ENCODE data around the gene LGALS3BP. TPM values are rescaled to one million over a fixed set of nuclear protein-coding genes. Genes with fewer than 3 reads are reported as not detected.

LGALS3BP gene
- total and polyA plus RNA-seq, 2 of the 4 experiments (the other 2 are of a cell fraction) = 33.7 to 273 TPM

- H3K4me3 ChIP-seq (ENCODE audit: insufficient read depth, low read depth, low read length) = no peak overlapping the region
- H2BK5ac ChIP-seq (ENCODE audit: low read depth, low read length, poor library complexity, severe bottlenecking) = no peak overlapping the region
- no peak overlapping the region for H2AFZ ChIP-seq (replicated peaks; ENCODE audit: low read length, poor library complexity)
- POLR2A ChIA-PET (ENCODE audit: unreplicated experiment) = interaction anchor here (0.6 kb wide), 1 partner anchor 11 kb away, joined by 4 read pairs; no protein-coding TSS in a partner anchor
- in situ Hi-C loops (cut with MboI; ENCODE audit: low sequenced_read_pairs) (no loop called here), intact Hi-C loops (cut with micrococcal nuclease) (no loop called here), dilution Hi-C loops (cut with HindIII; ENCODE audit: low sequenced_read_pairs, unreplicated experiment) (no loop called here)
- H3K14ac ChIP-seq (replicated peaks; ENCODE audit: low read depth, low read length) = no peak overlapping the region
- no peaks in the 10 kb centered on the region for H3K36me3 ChIP-seq (ENCODE audit: control insufficient read depth, insufficient read depth, low read length)
- H3K23ac ChIP-seq (ENCODE audit: low read depth, low read length) = no peak overlapping the region
- no peak overlapping the region for H3K4ac ChIP-seq (ENCODE audit: low read depth, low read length)
- DNase-seq (no peak), ATAC-seq (ENCODE audit: low read depth) (no peak)
- H4K20me1 ChIP-seq (ENCODE audit: insufficient read depth, low read length) = no peaks in the 10 kb centered on the region
- no peak overlapping the region for H3K4me2 ChIP-seq (ENCODE audit: low read depth, low read length)
- no peak overlapping the region for H4K5ac ChIP-seq (ENCODE audit: low read depth, low read length)
- TF ChIP-seq BHLHE40 (IDR thresholded peaks at IDR 0.05; ENCODE audit: low read depth, low read length) = no peak
- TF ChIP-seq SMC3 (IDR thresholded peaks at IDR 0.05; ENCODE audit: low read depth, low read length) = no peak
- TF ChIP-seq RCOR1 (IDR thresholded peaks at IDR 0.05; ENCODE audit: insufficient replicate concordance, low read length) = no peak
- TF ChIP-seq, protein P1, sequence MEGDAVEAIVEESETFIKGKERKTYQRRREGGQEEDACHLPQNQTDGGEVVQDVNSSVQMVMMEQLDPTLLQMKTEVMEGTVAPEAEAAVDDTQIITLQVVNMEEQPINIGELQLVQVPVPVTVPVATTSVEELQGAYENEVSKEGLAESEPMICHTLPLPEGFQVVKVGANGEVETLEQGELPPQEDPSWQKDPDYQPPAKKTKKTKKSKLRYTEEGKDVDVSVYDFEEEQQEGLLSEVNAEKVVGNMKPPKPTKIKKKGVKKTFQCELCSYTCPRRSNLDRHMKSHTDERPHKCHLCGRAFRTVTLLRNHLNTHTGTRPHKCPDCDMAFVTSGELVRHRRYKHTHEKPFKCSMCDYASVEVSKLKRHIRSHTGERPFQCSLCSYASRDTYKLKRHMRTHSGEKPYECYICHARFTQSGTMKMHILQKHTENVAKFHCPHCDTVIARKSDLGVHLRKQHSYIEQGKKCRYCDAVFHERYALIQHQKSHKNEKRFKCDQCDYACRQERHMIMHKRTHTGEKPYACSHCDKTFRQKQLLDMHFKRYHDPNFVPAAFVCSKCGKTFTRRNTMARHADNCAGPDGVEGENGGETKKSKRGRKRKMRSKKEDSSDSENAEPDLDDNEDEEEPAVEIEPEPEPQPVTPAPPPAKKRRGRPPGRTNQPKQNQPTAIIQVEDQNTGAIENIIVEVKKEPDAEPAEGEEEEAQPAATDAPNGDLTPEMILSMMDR (conservative IDR thresholded peaks at IDR 0.05; ENCODE audit: low read depth, low read length) = no peak
- no peak for TF ChIP-seq NFE2L2 (IDR thresholded peaks at IDR 0.05; ENCODE audit: low read depth, low read length)
- TF ChIP-seq CEBPB (IDR thresholded peaks at IDR 0.05; ENCODE audit: low read depth, low read length) = no peak
- TF ChIP-seq MXI1 (IDR thresholded peaks at IDR 0.05; ENCODE audit: borderline replicate concordance, low read depth, low read length) = no peak
- no peak for TF ChIP-seq POLR2A (IDR thresholded peaks at IDR 0.05; ENCODE audit: low read depth, low read length)
- no peak for TF ChIP-seq MAFK (IDR thresholded peaks at IDR 0.05; ENCODE audit: low read depth, low read length)
- TF ChIP-seq, protein P2, sequence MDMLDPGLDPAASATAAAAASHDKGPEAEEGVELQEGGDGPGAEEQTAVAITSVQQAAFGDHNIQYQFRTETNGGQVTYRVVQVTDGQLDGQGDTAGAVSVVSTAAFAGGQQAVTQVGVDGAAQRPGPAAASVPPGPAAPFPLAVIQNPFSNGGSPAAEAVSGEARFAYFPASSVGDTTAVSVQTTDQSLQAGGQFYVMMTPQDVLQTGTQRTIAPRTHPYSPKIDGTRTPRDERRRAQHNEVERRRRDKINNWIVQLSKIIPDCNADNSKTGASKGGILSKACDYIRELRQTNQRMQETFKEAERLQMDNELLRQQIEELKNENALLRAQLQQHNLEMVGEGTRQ (IDR thresholded peaks at IDR 0.05; ENCODE audit: low read depth, low read length) = no peak
- no peak for TF ChIP-seq RAD21 (IDR thresholded peaks at IDR 0.05; ENCODE audit: low read length)
- no peak for TF ChIP-seq MAZ (IDR thresholded peaks at IDR 0.05; ENCODE audit: borderline replicate concordance, low read depth, low read length)
- no peak for TF ChIP-seq RFX5 (IDR thresholded peaks at IDR 0.05; ENCODE audit: low read depth, low read length)
- no peak for TF ChIP-seq FOS (IDR thresholded peaks at IDR 0.05; ENCODE audit: low read depth, low read length)
- TF ChIP-seq, protein P3, sequence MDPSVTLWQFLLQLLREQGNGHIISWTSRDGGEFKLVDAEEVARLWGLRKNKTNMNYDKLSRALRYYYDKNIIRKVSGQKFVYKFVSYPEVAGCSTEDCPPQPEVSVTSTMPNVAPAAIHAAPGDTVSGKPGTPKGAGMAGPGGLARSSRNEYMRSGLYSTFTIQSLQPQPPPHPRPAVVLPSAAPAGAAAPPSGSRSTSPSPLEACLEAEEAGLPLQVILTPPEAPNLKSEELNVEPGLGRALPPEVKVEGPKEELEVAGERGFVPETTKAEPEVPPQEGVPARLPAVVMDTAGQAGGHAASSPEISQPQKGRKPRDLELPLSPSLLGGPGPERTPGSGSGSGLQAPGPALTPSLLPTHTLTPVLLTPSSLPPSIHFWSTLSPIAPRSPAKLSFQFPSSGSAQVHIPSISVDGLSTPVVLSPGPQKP (IDR thresholded peaks at IDR 0.05; ENCODE audit: borderline replicate concordance, low read depth, low read length) = no peak
- no peak for TF ChIP-seq CHD1 (IDR thresholded peaks at IDR 0.05; ENCODE audit: low read depth, low read length)
- no peak overlapping the region for H3K27ac ChIP-seq (ENCODE audit: insufficient read depth, low read length)
- CTCF ChIA-PET = no interaction called here
- no TSS peak for BruUV-seq (replicated peaks)
- no peaks in the 10 kb centered on the region for H3K9me1 ChIP-seq (ENCODE audit: insufficient read depth, low read length)
- no peak overlapping the region for H2BK20ac ChIP-seq (ENCODE audit: low read depth, low read length)
- no peaks in the 10 kb centered on the region for H3K79me1 ChIP-seq (ENCODE audit: low read depth in 1 of 2, low read length in 2 of 2)
- H4K91ac ChIP-seq (ENCODE audit: insufficient read depth, low read depth, low read length) = no peak overlapping the region
- no peak overlapping the region for H3K56ac ChIP-seq (ENCODE audit: extremely low read depth, insufficient read depth, low read length)
- no peak overlapping the region for H2AK5ac ChIP-seq (ENCODE audit: low read depth, low read length)
- no CpG with 5 or more reads among the region's 8 CpGs for WGBS, 2 experiments (ENCODE audit: extremely low coverage in 2 of 2, insufficient read length in 1 of 2)
- H2BK15ac ChIP-seq (ENCODE audit: low read depth, low read length) = no peak overlapping the region
- peaks cover 15% of the 10 kb centered on the region for H3K9me3 ChIP-seq (ENCODE audit: control insufficient read depth, insufficient read depth, low read length)
- H3K27me3 ChIP-seq (ENCODE audit: control insufficient read depth, insufficient read depth, low read length) = no peaks in the 10 kb centered on the region; the same call in 1 of the 2 replicates
- H3K18ac ChIP-seq (ENCODE audit: low read depth, low read length) = no peak overlapping the region
- no peak overlapping the region for H3K9ac ChIP-seq (ENCODE audit: low read depth, low read length)
- no peak overlapping the region for H2BK120ac ChIP-seq (ENCODE audit: low read depth, low read length)
- peaks cover 2% of the 10 kb centered on the region for H3K4me1 ChIP-seq (ENCODE audit: control insufficient read depth, insufficient read depth, low read length)
- H2AK9ac ChIP-seq (replicated peaks; ENCODE audit: low read depth, low read length, poor library complexity) = no peak overlapping the region
- no peak overlapping the region for H4K8ac ChIP-seq (ENCODE audit: low read depth in 2 of 2, low read length in 2 of 2)
Observed at GRCh38 chr17:78946631-78947030, 33.1 kb downstream of the LGALS3BP start.
